LNCAP (cell line): Measurements from ENCODE around the gene RHBDF1.

ENCODE experiments used
- CTCF ChIP-seq: fragments of 450-650 bp; IDR thresholded peaks from 2 replicates; pipeline ENCODE4 v1.5.1; 2017; ENCODE audit warnings: mild to moderate bottlenecking

Gene RHBDF1

GRCh38 chr16:69181-69580, 3.2 kb downstream of the RHBDF1 start:
- TF ChIP-seq CTCF, result no peak

- no peak for TF ChIP-seq CTCF
These were observed 4.3 kb downstream of the RHBDF1 start for GRCh38 chr16:67884-68789.

GRCh38 chr16:67183-67791, 5.1 kb downstream of the RHBDF1 start:
- TF ChIP-seq CTCF, result no peak

GRCh38 chr16:66309-67182, 5.9 kb downstream of the RHBDF1 start:
- no peak for TF ChIP-seq CTCF

- peak; percentile 97 for TF ChIP-seq CTCF
These were observed 6.7 kb downstream of the RHBDF1 start for GRCh38 chr16:65745-66144.

- no peak for TF ChIP-seq CTCF
These were observed 7.5 kb downstream of the RHBDF1 start for GRCh38 chr16:64914-65255.
